Spleen (tissue), 13 donors: ENCODE data around the gene ALDH4A1. TPM values are rescaled to one million over a fixed set of nuclear protein-coding genes. Genes with fewer than 3 reads are reported as not detected.

Experiments
- DNase-seq: peaks from one replicate; pipeline ENCODE4 v3.0.0-alpha.2; 2020
- H3K27ac ChIP-seq, 8 donors: fragments of 200-600 bp; sonication (generic) in 7 of 8; 1 replicate in 4 of 8; 2 replicates in 4 of 8; pipeline versions ENCODE4 v1.5.0 to v1.8.0; 2016 to 2021; ENCODE audit warnings: inconsistent platforms in 4 of 8, mild to moderate bottlenecking in 4 of 8, moderate library complexity in 1 of 8
- H3K27me3 ChIP-seq, 7 donors: fragments of 200-600 bp; sonication (generic) in 6 of 7; replicated peaks in 1 of 7; 1 replicate in 4 of 7; 2 replicates in 3 of 7; pipeline versions ENCODE4 v1.5.0 to v1.8.0; 2016 to 2021; ENCODE audit warnings: inconsistent platforms in 3 of 7, mild to moderate bottlenecking in 1 of 7
- H3K36me3 ChIP-seq, 6 donors: fragments of 200-600 bp; sonication (generic) in 5 of 6; 1 replicate in 4 of 6; 2 replicates in 2 of 6; pipeline versions ENCODE4 v1.5.0 to v1.8.0; 2016 to 2021; ENCODE audit warnings: inconsistent platforms in 2 of 6
- H3K4me1 ChIP-seq, 6 donors: fragments of 200-600 bp; sonication (generic) in 5 of 6; 1 replicate in 3 of 6; 2 replicates in 3 of 6; pipeline versions ENCODE4 v1.5.0 to v1.8.0; 2016 to 2021; ENCODE audit warnings: inconsistent platforms in 3 of 6
- H3K4me3 ChIP-seq, 8 donors: fragments of 200-600 bp; sonication (generic) in 7 of 8; 1 replicate in 4 of 8; 2 replicates in 4 of 8; pipeline versions ENCODE4 v1.5.0 to v1.8.0; 2016 to 2021; ENCODE audit warnings: inconsistent platforms in 4 of 8, mild to moderate bottlenecking in 4 of 8, moderate library complexity in 2 of 8
- H3K9me3 ChIP-seq, 8 donors: fragments of 200-600 bp; sonication (generic) in 7 of 8; 1 replicate in 4 of 8; 2 replicates in 4 of 8; pipeline versions ENCODE4 v1.5.0 to v1.8.0; 2016 to 2021; ENCODE audit warnings: inconsistent platforms in 4 of 8
- POLR2A ChIP-seq, 3 donors: fragments of 450-650 bp; IDR thresholded peaks; one replicate each; pipeline ENCODE4 v1.5.1; 2017; ENCODE audit warnings: antibody characterized with exemption in 3 of 3, mild to moderate bottlenecking in 1 of 3
- POLR2AphosphoS5 ChIP-seq, 3 donors: sonication (generic); formaldehyde crosslinking; IDR thresholded peaks; one replicate each; pipeline ENCODE4 v1.5.1; 2017; ENCODE audit warnings: antibody characterized with exemption in 3 of 3
- WGBS, 5 donors: extraction: QIAGEN DNeasy Blood & Tissue Kit in 3 of 5; methylation state at CpG; one replicate each; pipeline versions ENCODE4 v1.1.5 to v1.1.7; 2013 to 2018; 5-methylcytosine and 5-hydroxymethylcytosine counted together
- intact Hi-C: fragments of 100-400 bp; cut with DNase I; formaldehyde crosslinking; loops from one replicate; pipeline ENCODE4 v1.15.0; 2023; ENCODE audit warnings: low total_unique reads
- long read RNA-seq, 2 donors: transcript quantifications; one replicate each; lab custom pipeline, GENCODE V29; 2026
- polyA plus RNA-seq, 3 donors: library from polyadenylated mRNA; stranded (reverse); fragments of 200-250 nt; gene quantifications; one replicate each; pipeline ENCODE4 v1.2.1, GENCODE V29; 2013
- total RNA-seq, 7 donors: library from RNA; depleted of rRNA in 3 of 7; stranded (reverse); fragments of >200 nt in 3 of 7; fragmentation: NEBNext Ultra II Directional in 4 of 7; extraction: Animal tissue kit (Norgen Biotek cat#: 25700) in 4 of 7; gene quantifications; one replicate each; pipeline versions ENCODE4 v1.1.0 to v1.2.1, GENCODE V29; 2016 to 2021
- TF ChIP-seq, protein P1 (sequence below), 11 experiments: fragments of 200-600 bp in 7 of 11; fragments of 450-650 bp in 4 of 11; sonication (generic) in 4 of 11; IDR thresholded peaks in 8 of 11; conservative IDR thresholded peaks in 3 of 11; 1 replicate in 7 of 11; 2 replicates in 4 of 11; pipeline versions ENCODE4 v1.4.0 to v1.8.0; 2016 to 2021; ENCODE audit warnings: antibody characterized with exemption in 11 of 11, inconsistent platforms in 4 of 11, mild to moderate bottlenecking in 1 of 11
- donor health status: healthy with polysubstance abuse.
- donor health status: DM: no; HTN: no; CAD: no; lungs with moderate emphysema.
- donor health status: DM: no; HTN: no; CAD: no.
- donor health status: Bipolar disorder and iron deficiency.
- donor health status: healthy.
- donor health status: DM: no; HTN: no; CAD: no.
- donor health status: DM: yes; HTN: yes; CAD: no.

The ALDH4A1 gene, protein sequence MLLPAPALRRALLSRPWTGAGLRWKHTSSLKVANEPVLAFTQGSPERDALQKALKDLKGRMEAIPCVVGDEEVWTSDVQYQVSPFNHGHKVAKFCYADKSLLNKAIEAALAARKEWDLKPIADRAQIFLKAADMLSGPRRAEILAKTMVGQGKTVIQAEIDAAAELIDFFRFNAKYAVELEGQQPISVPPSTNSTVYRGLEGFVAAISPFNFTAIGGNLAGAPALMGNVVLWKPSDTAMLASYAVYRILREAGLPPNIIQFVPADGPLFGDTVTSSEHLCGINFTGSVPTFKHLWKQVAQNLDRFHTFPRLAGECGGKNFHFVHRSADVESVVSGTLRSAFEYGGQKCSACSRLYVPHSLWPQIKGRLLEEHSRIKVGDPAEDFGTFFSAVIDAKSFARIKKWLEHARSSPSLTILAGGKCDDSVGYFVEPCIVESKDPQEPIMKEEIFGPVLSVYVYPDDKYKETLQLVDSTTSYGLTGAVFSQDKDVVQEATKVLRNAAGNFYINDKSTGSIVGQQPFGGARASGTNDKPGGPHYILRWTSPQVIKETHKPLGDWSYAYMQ
- 10 to 100 TPM in 2 of 7 donors, 1 to 10 TPM in 5; 5.1 to 11.2 (median 8.3) TPM for total RNA-seq
- polyA plus RNA-seq: 1 to 10 TPM; 3.5 to 9.8 (median 4.4) TPM
- long read RNA-seq, donor 1, partial matches to known transcripts: 9 of 11 reads
- long read RNA-seq, donor 1, other reads (novel, unspliced or antisense): 0 of 11 reads
- long read RNA-seq, donor 2, partial matches to known transcripts: 0 of 2 reads
- long read RNA-seq, donor 2, other reads (novel, unspliced or antisense): 0 of 2 reads

DNA sequence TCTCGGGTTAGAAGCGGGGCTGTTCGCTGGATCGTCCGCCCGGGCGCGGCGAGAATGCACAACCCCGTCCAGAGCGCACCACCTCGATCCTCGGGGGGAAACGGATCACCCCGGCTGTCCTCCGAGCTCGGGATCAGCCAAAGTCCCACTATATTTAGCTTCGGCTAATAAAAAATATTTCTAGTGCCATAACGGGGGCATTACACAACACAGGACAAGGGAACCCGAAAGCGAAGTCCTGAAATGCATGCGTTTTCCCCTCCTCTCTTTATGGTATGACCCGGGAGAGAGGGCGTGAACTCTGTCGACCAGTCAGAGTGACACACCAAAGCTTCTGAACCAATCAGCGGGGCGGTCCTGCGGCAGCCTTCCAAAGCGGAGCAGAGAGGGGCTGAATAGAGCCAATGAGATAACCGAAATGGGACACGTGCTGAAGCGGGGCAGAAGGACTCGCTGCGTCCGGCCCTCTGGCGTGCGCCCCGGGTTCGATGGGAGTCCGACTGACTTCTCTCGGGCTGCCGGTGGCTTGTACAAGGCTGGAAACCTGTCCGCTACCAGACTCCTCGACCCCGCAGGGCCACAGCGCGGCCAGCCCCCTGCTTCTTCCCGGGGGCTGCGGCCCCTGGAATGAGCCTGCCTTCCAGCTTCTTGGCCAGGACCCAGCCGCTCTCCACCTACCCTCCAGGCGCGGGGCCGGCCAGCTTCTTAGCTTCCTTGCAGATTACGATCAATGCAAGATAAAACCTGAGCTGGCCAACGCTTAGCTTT is at the start of gene ALDH4A1:
Gene ALDH4A1 (minus strand): TSS at position 33 of the 768 bp plus-strand sequence. CDS start 32 bp downstream, at position 1.
- WGBS, 5 donors: 0 to 1% (median 0%) methylated on average over 36 to 55 of the region's 55 CpGs
- H3K36me3 ChIP-seq: peaks cover 0 to 13% (median 0%) of the 10 kb centered on the region in 6 donors
- peak within 1 kb of the TSS; percentile 76 to 92 (median 87) for H3K27ac ChIP-seq
- peaks cover 10 to 64% (median 38%) of the 10 kb centered on the region in 6 donors for H3K4me1 ChIP-seq
- H3K4me3 ChIP-seq: peak within 1 kb of the TSS; percentile 64 to 92 (median 88)
- peak; percentile 98 for DNase-seq
- no peaks in the 10 kb centered on the region for H3K9me3 ChIP-seq
- no peak for TF ChIP-seq POLR2A (IDR thresholded peaks at IDR 0.05)
- TF ChIP-seq, protein P1, sequence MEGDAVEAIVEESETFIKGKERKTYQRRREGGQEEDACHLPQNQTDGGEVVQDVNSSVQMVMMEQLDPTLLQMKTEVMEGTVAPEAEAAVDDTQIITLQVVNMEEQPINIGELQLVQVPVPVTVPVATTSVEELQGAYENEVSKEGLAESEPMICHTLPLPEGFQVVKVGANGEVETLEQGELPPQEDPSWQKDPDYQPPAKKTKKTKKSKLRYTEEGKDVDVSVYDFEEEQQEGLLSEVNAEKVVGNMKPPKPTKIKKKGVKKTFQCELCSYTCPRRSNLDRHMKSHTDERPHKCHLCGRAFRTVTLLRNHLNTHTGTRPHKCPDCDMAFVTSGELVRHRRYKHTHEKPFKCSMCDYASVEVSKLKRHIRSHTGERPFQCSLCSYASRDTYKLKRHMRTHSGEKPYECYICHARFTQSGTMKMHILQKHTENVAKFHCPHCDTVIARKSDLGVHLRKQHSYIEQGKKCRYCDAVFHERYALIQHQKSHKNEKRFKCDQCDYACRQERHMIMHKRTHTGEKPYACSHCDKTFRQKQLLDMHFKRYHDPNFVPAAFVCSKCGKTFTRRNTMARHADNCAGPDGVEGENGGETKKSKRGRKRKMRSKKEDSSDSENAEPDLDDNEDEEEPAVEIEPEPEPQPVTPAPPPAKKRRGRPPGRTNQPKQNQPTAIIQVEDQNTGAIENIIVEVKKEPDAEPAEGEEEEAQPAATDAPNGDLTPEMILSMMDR (IDR thresholded peaks at IDR 0.05 in 8 of 11, conservative IDR thresholded peaks at IDR 0.05 in 3 of 11): peak in 2 of 11 experiments; percentile 9 to 44
- peak; percentile 61 to 82 (median 79) for TF ChIP-seq POLR2AphosphoS5 (IDR thresholded peaks at IDR 0.05)
- H3K27me3 ChIP-seq: no peaks in the 10 kb centered on the region
- intact Hi-C loops: loop anchor here (10.0 kb wide), 1 partner anchor 192 kb away; no protein-coding TSS in a partner anchor

DNA sequence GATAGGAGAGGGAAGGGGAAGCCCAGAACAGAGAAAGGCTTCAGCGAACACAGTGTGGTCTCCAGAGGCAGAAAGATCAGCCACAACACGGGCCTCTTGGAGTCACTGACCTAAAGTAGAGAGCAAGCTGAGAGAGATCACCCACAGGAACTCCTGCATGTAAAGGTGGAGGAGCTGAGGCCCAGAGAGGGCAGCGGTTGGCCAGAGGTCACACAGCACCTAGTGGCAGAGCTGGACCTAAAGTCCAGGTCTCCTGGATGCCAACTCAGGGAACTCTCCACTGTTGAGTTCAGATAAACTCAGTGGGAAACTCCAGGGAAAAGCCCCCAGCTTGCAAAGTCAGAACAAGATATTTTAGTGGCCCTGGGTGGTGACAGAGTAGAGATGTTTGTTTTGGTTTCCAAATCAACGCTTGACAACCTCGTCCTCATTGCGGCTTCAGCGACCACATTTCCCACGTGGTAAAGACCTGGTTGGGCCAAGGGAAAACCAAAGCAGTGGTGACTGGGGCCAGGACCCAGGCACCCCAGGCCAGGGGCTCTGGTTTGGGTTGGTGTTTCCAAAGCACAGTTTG is 49.5 kb upstream of the ALDH4A1 start:
- TF ChIP-seq POLR2AphosphoS5 (IDR thresholded peaks at IDR 0.05): peak in 2 of 3 donors; percentile 25 to 40
- TF ChIP-seq, protein P1 (IDR thresholded peaks at IDR 0.05 in 8 of 11, conservative IDR thresholded peaks at IDR 0.05 in 3 of 11): no peak
- intact Hi-C loops: no loop called here
- H3K27me3 ChIP-seq: peaks cover 0 to 12% (median 0%) of the 10 kb centered on the region in 7 donors
- 23 to 42% (median 24%) methylated on average over 8 of the region's 8 CpGs for WGBS, 5 donors
- no peaks in the 10 kb centered on the region for H3K36me3 ChIP-seq
- peak overlapping the region in 5 of 8 donors; percentile 1 to 67 (median 38) for H3K4me3 ChIP-seq
- DNase-seq: no peak
- H3K4me1 ChIP-seq: peaks cover 82 to 90% (median 87%) of the 10 kb centered on the region in 6 donors
- H3K27ac ChIP-seq: peak overlapping the region; percentile 80 to 93 (median 88)
- H3K9me3 ChIP-seq: no peaks in the 10 kb centered on the region

DNA sequence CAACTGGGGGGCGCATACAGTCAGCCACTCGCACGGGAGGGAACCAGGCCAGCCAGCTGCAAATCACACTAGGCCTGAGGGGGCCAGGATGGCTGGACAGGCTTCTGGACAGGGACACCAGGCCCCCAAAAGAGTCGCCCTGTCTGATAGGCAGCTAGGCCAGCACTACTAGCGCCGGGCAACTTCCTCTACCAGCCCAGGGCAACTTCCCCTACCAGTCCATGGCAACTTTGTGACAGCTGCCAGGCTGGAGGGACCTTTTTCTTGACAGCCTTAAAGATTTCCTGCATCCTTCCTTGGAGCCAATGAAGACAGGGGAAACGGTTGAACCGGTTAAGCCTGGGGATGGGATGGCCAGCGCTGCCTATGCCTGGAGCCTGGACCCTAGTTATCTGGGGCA is 49.1 kb upstream of the ALDH4A1 start:
- H3K4me3 ChIP-seq: peak overlapping the region in 6 of 8 donors; percentile 5 to 67 (median 36)
- intact Hi-C loops: no loop called here

More for the DNA sequence above, 49.1 kb upstream of the ALDH4A1 start:
- Histone ChIP-seq H3K4me1 (peaks cover 82 to 93% (median 91%) of the 10 kb centered on the region in 6 donors), H3K36me3 (no peaks in the 10 kb centered on the region), H3K9me3 (no peaks in the 10 kb centered on the region), H3K27me3 (peaks cover 0 to 11% (median 0%) of the 10 kb centered on the region in 7 donors), H3K27ac (peak overlapping the region; percentile 80 to 93 (median 88))
- WGBS, 5 donors: 9 to 37% (median 25%) methylated on average over 5 to 9 of the region's 9 CpGs
- peak; percentile 90 for DNase-seq
- TF ChIP-seq POLR2AphosphoS5 (IDR thresholded peaks at IDR 0.05): peak in 2 of 3 donors; percentile 22 to 36
- TF ChIP-seq, protein P1 (IDR thresholded peaks at IDR 0.05 in 8 of 11, conservative IDR thresholded peaks at IDR 0.05 in 3 of 11): no peak
